ENCODE measurements around the gene GLIPR1L2. TPM values are rescaled to one million over a fixed set of nuclear protein-coding genes. Genes with fewer than 3 reads are reported as not detected.
"Not testable (repeated sequence)": the region's sequence is repeated elsewhere in the genome, so short reads cannot be mapped to it uniquely, and the experiment has no call there.

GLIPR1L2 gene
- total RNA-seq, 2 donors from 2014 or later = 0.58 TPM; not detected in 1

DNA sequence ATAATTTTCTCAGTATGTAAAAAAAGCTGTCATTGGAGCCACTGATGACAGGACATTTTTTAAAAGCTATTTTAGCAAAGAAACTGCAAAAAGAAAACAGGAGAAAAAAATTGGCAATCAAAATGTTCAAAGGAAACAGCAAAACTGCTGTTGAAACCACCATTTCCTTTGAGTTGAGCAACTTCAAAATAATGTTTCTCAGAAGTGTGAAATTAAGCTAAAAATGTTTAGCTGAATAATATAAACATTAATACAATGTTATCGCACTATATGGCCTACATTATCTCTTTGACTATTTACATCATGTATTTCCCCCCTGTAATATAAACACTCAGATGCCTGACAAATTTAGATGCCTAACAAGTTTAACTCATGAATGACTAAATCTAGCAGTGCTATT is 66.3 kb downstream of the GLIPR1L2 start:
- Histone ChIP-seq H3K9me3 (ENCODE audit: control insufficient read depth, low read length) (peaks cover 16% of the 10 kb centered on the region), H3K9ac (ENCODE audit: extremely low read depth, low read length, poor library complexity, severe bottlenecking) (no peak overlapping the region), H3K27ac (ENCODE audit: low read depth, low read length) (no peak overlapping the region), H3K36me3 (ENCODE audit: control insufficient read depth, insufficient read depth, low read length) (no peaks in the 10 kb centered on the region), H3K4me3 (ENCODE audit: low read length) (no peak overlapping the region), H3K4me1 (ENCODE audit: control insufficient read depth, insufficient read depth, low read length) (no peaks in the 10 kb centered on the region), H3K27me3 (ENCODE audit: control insufficient read depth, insufficient read depth, low read length, poor library complexity, severe bottlenecking) (no peaks in the 10 kb centered on the region)
- 100% methylated on average over 1 of the region's 1 CpG; no CpG with 5 or more reads in 1 of the 2 experiments for whole genome bisulfite sequencing, 2 experiments (ENCODE audit: insufficient coverage in 1 of 2, insufficient read length in 1 of 2)
- H3K27me3 Mint-ChIP-seq (ENCODE audit: insufficient read depth) = no peaks in the 10 kb centered on the region
- no peak for DNase-seq
- H3K27ac Mint-ChIP-seq = no peak overlapping the region
- no peak overlapping the region for H3K4me3 Mint-ChIP-seq
- peaks cover 2% of the 10 kb centered on the region for H3K36me3 Mint-ChIP-seq (ENCODE audit: low read depth)
- H3K4me1 Mint-ChIP-seq = no peaks in the 10 kb centered on the region
- TF ChIP-seq, protein P1, sequence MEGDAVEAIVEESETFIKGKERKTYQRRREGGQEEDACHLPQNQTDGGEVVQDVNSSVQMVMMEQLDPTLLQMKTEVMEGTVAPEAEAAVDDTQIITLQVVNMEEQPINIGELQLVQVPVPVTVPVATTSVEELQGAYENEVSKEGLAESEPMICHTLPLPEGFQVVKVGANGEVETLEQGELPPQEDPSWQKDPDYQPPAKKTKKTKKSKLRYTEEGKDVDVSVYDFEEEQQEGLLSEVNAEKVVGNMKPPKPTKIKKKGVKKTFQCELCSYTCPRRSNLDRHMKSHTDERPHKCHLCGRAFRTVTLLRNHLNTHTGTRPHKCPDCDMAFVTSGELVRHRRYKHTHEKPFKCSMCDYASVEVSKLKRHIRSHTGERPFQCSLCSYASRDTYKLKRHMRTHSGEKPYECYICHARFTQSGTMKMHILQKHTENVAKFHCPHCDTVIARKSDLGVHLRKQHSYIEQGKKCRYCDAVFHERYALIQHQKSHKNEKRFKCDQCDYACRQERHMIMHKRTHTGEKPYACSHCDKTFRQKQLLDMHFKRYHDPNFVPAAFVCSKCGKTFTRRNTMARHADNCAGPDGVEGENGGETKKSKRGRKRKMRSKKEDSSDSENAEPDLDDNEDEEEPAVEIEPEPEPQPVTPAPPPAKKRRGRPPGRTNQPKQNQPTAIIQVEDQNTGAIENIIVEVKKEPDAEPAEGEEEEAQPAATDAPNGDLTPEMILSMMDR (conservative IDR thresholded peaks at IDR 0.05) = no peak
- H3K9me3 Mint-ChIP-seq = peaks cover 35% of the 10 kb centered on the region

DNA sequence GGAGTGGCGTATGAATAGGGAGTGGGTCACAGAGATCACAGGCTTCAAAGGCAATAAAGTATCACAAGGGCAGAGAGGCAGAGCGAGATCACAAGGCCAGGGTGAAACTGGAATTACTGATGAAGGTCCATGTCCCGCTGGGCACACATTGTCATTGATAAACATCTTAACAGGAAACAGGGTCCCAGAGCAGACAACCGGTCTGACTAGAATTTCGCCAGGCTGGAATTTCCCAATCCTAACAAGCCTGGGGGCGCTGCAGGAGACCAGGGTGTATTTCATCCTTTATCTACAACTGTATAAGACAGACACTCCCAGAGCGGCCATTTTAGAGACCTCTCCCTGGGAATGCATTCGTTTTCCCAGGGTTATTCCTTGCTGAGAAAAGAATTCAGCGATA is 67.0 kb downstream of the GLIPR1L2 start:
- peaks cover 16% of the 10 kb centered on the region for H3K9me3 ChIP-seq (ENCODE audit: control insufficient read depth, low read length)
- H3K9me3 Mint-ChIP-seq = peaks cover 35% of the 10 kb centered on the region
- H3K4me3 Mint-ChIP-seq; H3K4me3 ChIP-seq (ENCODE audit: low read length); H3K36me3 Mint-ChIP-seq (ENCODE audit: low read depth); H3K4me1 Mint-ChIP-seq; H3K36me3 ChIP-seq (ENCODE audit: control insufficient read depth, insufficient read depth, low read length); H3K27me3 Mint-ChIP-seq (ENCODE audit: insufficient read depth); H3K9ac ChIP-seq (ENCODE audit: extremely low read depth, low read length, poor library complexity, severe bottlenecking); H3K4me1 ChIP-seq (ENCODE audit: control insufficient read depth, insufficient read depth, low read length); H3K27ac Mint-ChIP-seq; H3K27me3 ChIP-seq (ENCODE audit: control insufficient read depth, insufficient read depth, low read length, poor library complexity, severe bottlenecking); H3K27ac ChIP-seq (ENCODE audit: low read depth, low read length): not testable (repeated sequence)
- 90 to 95% methylated on average over 6 to 9 of the region's 9 CpGs for WGBS, 2 experiments (ENCODE audit: insufficient coverage in 1 of 2, insufficient read length in 1 of 2)
- DNase-seq = peak; percentile 82

DNA sequence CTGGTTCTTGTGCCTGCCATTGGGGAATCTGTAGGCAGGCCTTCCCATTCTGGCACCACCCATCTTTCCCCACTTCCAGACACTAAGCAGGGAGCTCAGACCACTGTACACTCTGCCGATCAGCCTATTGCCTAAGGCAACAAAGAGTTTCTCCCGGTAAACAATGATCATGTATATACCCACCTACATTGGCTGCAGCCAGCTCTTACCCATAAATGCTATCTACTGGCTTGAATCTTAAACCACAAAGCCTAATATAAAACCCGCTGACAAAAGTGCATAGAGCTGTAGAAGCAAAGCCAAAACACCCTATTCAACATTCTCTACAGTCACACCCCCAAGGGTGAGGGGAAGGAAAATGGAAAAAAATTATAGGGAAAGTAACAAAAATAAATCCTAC is 68.9 kb downstream of the GLIPR1L2 start:
- Histone ChIP-seq H3K4me3 (ENCODE audit: low read length) (no peak overlapping the region), H3K27me3 (ENCODE audit: control insufficient read depth, insufficient read depth, low read length, poor library complexity, severe bottlenecking) (no peaks in the 10 kb centered on the region), H3K9ac (ENCODE audit: extremely low read depth, low read length, poor library complexity, severe bottlenecking) (no peak overlapping the region), H3K4me1 (ENCODE audit: control insufficient read depth, insufficient read depth, low read length) (no peaks in the 10 kb centered on the region), H3K36me3 (ENCODE audit: control insufficient read depth, insufficient read depth, low read length) (no peaks in the 10 kb centered on the region), H3K27ac (ENCODE audit: low read depth, low read length) (no peak overlapping the region), H3K9me3 (ENCODE audit: control insufficient read depth, low read length) (peaks cover 19% of the 10 kb centered on the region)
- H3K4me1 Mint-ChIP-seq = no peaks in the 10 kb centered on the region
- DNase-seq = no peak
- H3K27me3 Mint-ChIP-seq (ENCODE audit: insufficient read depth) = no peaks in the 10 kb centered on the region
- WGBS, 2 experiments (ENCODE audit: insufficient coverage in 1 of 2, insufficient read length in 1 of 2) = 93% methylated on average over 2 of the region's 3 CpGs; no CpG with 5 or more reads in 1 of the 2 experiments
- H3K27ac Mint-ChIP-seq = no peak overlapping the region
- H3K4me3 Mint-ChIP-seq = no peak overlapping the region
- peaks cover 2% of the 10 kb centered on the region for H3K36me3 Mint-ChIP-seq (ENCODE audit: low read depth)
- H3K9me3 Mint-ChIP-seq = peaks cover 38% of the 10 kb centered on the region
- TF ChIP-seq, protein P1 (conservative IDR thresholded peaks at IDR 0.05) = no peak

DNA sequence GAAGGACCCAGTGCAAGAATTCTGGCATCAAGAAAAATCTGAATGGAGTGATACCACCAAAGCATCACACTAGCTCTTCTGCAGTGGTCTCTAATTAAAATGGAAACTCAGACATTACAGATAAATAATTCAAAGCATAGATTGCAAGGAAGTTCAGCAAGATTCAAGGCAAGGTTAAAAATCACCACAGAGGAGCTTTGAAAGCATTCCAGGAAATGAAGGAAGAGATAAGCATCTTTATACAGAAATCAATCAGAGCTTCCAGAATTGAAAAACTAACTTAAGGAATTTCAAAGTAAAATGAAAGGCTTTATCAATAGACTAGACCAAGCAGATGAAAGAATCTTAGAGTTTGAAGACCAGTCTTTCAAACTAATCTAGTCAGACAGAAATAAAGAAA is 69.3 kb downstream of the GLIPR1L2 start:
- Histone ChIP-seq H3K9me3 (ENCODE audit: control insufficient read depth, low read length) (peaks cover 19% of the 10 kb centered on the region), H3K9ac (ENCODE audit: extremely low read depth, low read length, poor library complexity, severe bottlenecking) (no peak overlapping the region), H3K4me1 (ENCODE audit: control insufficient read depth, insufficient read depth, low read length) (no peaks in the 10 kb centered on the region), H3K4me3 (ENCODE audit: low read length) (no peak overlapping the region), H3K27ac (ENCODE audit: low read depth, low read length) (no peak overlapping the region), H3K27me3 (ENCODE audit: control insufficient read depth, insufficient read depth, low read length, poor library complexity, severe bottlenecking) (no peaks in the 10 kb centered on the region), H3K36me3 (ENCODE audit: control insufficient read depth, insufficient read depth, low read length) (no peaks in the 10 kb centered on the region)
- Mint-ChIP-seq H3K9me3 (peaks cover 38% of the 10 kb centered on the region), H3K4me3 (no peak overlapping the region), H3K27me3 (ENCODE audit: insufficient read depth) (no peaks in the 10 kb centered on the region), H3K27ac (no peak overlapping the region), H3K4me1 (no peaks in the 10 kb centered on the region), H3K36me3 (ENCODE audit: low read depth) (peaks cover 2% of the 10 kb centered on the region)
- TF ChIP-seq, protein P1 (conservative IDR thresholded peaks at IDR 0.05) = no peak
- no peak for DNase-seq
